Common myeloid progenitor, CD34-positive (primary cell): ENCODE data around the gene TRPM1.

Experiments
- CTCF ChIA-PET: fragments of 350-600 bp; sonication (Branson Sonifier 250); formaldehyde crosslinking; loops from one replicate; lab custom pipeline; 2021; ENCODE audit warnings: antibody characterized with exemption; lab: Charles Lee
- POLR2A ChIA-PET: fragments of 350-600 bp; sonication (Branson Sonifier 250); formaldehyde crosslinking; loops from one replicate; lab custom pipeline; 2021; ENCODE audit warnings: antibody characterized with exemption; lab: Charles Lee
- DNase-seq, 3 donors: peaks; one replicate each; pipeline versions ENCODE4 v3.0.0 to v3.0.0-alpha.2; 2013
- H3K27ac ChIP-seq, 2 experiments: 1 replicate in 1 of 2; 2 replicates in 1 of 2; pipeline ENCODE4 v1.7.0; 2013; ENCODE audit warnings: inconsistent platforms in 2 of 2, low read length in 2 of 2, mild to moderate bottlenecking in 2 of 2, low read depth in 1 of 2, moderate library complexity in 1 of 2; ENCODE audit not compliant: severe bottlenecking in 2 of 2, insufficient read depth in 1 of 2, poor library complexity in 1 of 2
- H3K27me3 ChIP-seq, 5 experiments: replicated peaks in 2 of 5; 1 replicate in 3 of 5; 2 replicates in 2 of 5; pipeline versions ENCODE4 v1.6.1 to v1.7.0; 2013; ENCODE audit warnings: low read length in 4 of 5, mild to moderate bottlenecking in 2 of 5, moderate library complexity in 2 of 5, inconsistent platforms in 1 of 5; ENCODE audit not compliant: insufficient read depth in 5 of 5, control insufficient read depth in 4 of 5
- H3K36me3 ChIP-seq, 4 experiments: 1 replicate in 2 of 4; 2 replicates in 2 of 4; pipeline versions ENCODE4 v1.6.1 to v1.7.0; 2013; ENCODE audit warnings: low read length in 3 of 4, control low read depth in 1 of 4, mild to moderate bottlenecking in 1 of 4; ENCODE audit not compliant: control insufficient read depth in 4 of 4, insufficient read depth in 4 of 4
- H3K4me1 ChIP-seq, 4 experiments: 1 replicate in 3 of 4; 2 replicates in 1 of 4; pipeline versions ENCODE4 v1.6.1 to v1.7.1; 2013; ENCODE audit warnings: low read length in 3 of 4, mild to moderate bottlenecking in 3 of 4, control low read depth in 1 of 4, inconsistent platforms in 1 of 4, moderate library complexity in 1 of 4; ENCODE audit not compliant: control insufficient read depth in 4 of 4, insufficient read depth in 4 of 4; ENCODE audit errors: control extremely low read depth in 1 of 4
- H3K4me3 ChIP-seq, 7 experiments: 1 replicate in 4 of 7; 2 replicates in 3 of 7; pipeline versions ENCODE4 v1.5.1 to v1.7.0; 2013; ENCODE audit warnings: mild to moderate bottlenecking in 7 of 7, low read length in 6 of 7, moderate library complexity in 6 of 7, inconsistent platforms in 2 of 7, low read depth in 2 of 7, control low read depth in 1 of 7; ENCODE audit not compliant: insufficient read depth in 4 of 7, control insufficient read depth in 1 of 7; ENCODE audit errors: extremely low read depth in 1 of 7
- H3K9me3 ChIP-seq, 5 experiments: 1 replicate in 4 of 5; 2 replicates in 1 of 5; pipeline versions ENCODE4 v1.6.1 to v1.7.1; 2013; ENCODE audit warnings: low read length in 4 of 5, mild to moderate bottlenecking in 2 of 5, inconsistent platforms in 1 of 5, low read depth in 1 of 5, moderate library complexity in 1 of 5; ENCODE audit not compliant: control insufficient read depth in 4 of 5, insufficient read depth in 2 of 5; ENCODE audit errors: control extremely low read depth in 1 of 5
- WGBS: methylation state at CpG from one replicate; pipeline ENCODE4 v1.1.5; 2013; ENCODE audit not compliant: insufficient coverage; 5-methylcytosine and 5-hydroxymethylcytosine counted together

TRPM1 gene

GRCh38 chr15:31024330-31024729, 77.2 kb downstream of the TRPM1 start:
- CTCF ChIA-PET = interaction anchor here (1.1 kb wide), 1 partner anchor 21 kb away, joined by 3 read pairs; no protein-coding TSS in a partner anchor
- no CpG with 5 or more reads among the region's 5 CpGs for WGBS
- H3K27ac ChIP-seq = no peak overlapping the region
- H3K27me3 ChIP-seq = peaks cover 0 to 5% (median 0%) of the 10 kb centered on the region in 5 experiments
- POLR2A ChIA-PET = interaction anchor here (0.9 kb wide), 1 partner anchor 24 kb away, joined by 3 read pairs; no protein-coding TSS in a partner anchor
- H3K4me3 ChIP-seq = no peak overlapping the region
- no peak for DNase-seq
- H3K36me3 ChIP-seq = no peaks in the 10 kb centered on the region
- no peaks in the 10 kb centered on the region for H3K9me3 ChIP-seq
- peaks cover 0 to 19% (median 4%) of the 10 kb centered on the region in 4 experiments for H3K4me1 ChIP-seq

- POLR2A ChIA-PET = interaction anchor here (0.9 kb wide), 1 partner anchor 25 kb away, joined by 3 read pairs; no protein-coding TSS in a partner anchor
- H3K27me3 ChIP-seq = peaks cover 0 to 5% (median 0%) of the 10 kb centered on the region in 5 experiments
- WGBS = 100% methylated on average over 2 of the region's 5 CpGs
- H3K36me3 ChIP-seq = no peaks in the 10 kb centered on the region
- DNase-seq = no peak
- peaks cover 0 to 19% (median 4%) of the 10 kb centered on the region in 4 experiments for H3K4me1 ChIP-seq
- no peak overlapping the region for H3K27ac ChIP-seq
- CTCF ChIA-PET = interaction anchor here (1.1 to 2.0 kb wide), 2 partner anchors 8 to 20 kb away, joined by 3 to 5 read pairs; no protein-coding TSS in a partner anchor
- H3K9me3 ChIP-seq = no peaks in the 10 kb centered on the region
- H3K4me3 ChIP-seq = no peak overlapping the region
Measured at GRCh38 chr15:31023841-31024240, 77.7 kb downstream of the TRPM1 start.

- 91% methylated on average over 4 of the region's 5 CpGs for WGBS
- no peak for DNase-seq
- H3K27ac ChIP-seq = no peak overlapping the region
- POLR2A ChIA-PET = no interaction called here
- H3K27me3 ChIP-seq = peaks cover 0 to 5% (median 0%) of the 10 kb centered on the region in 5 experiments
- CTCF ChIA-PET = no interaction called here
- no peaks in the 10 kb centered on the region for H3K36me3 ChIP-seq
- no peaks in the 10 kb centered on the region for H3K9me3 ChIP-seq
- no peak overlapping the region for H3K4me3 ChIP-seq
- H3K4me1 ChIP-seq = no peaks in the 10 kb centered on the region
Measured at GRCh38 chr15:31021067-31021665, 80.4 kb downstream of the TRPM1 start.

GRCh38 chr15:31020542-31020941, 81.0 kb downstream of the TRPM1 start:
- no peak for DNase-seq
- CTCF ChIA-PET = no interaction called here

DNA sequence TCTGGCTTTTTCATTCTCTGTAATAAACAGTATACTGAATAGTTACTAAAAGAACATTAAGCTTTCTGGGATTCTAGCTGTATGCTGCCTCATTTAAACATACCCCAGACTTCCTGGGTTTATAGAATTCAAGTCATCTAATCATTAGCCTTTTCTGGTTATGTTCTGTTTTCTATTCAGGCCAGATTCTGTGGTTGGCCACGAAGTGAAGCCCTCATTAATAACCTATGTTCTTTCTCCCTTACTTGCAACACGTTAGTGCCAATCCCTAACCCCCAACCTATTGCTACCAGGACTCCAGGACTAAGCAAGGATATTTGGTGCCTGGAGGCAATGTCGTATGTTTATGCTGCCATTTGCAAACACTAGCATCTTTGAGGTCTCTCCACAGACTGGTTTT, 81.5 kb downstream of the TRPM1 start:
- no peak for DNase-seq
- Histone ChIP-seq H3K4me3 (no peak overlapping the region), H3K4me1 (no peaks in the 10 kb centered on the region), H3K9me3 (no peaks in the 10 kb centered on the region), H3K27me3 (no peaks in the 10 kb centered on the region), H3K36me3 (no peaks in the 10 kb centered on the region), H3K27ac (no peak overlapping the region)
- POLR2A ChIA-PET = no interaction called here
- 77% methylated on average over 3 of the region's 3 CpGs for WGBS
- CTCF ChIA-PET = interaction anchor here (1.8 kb wide), 1 partner anchor 9 kb away, joined by 6 read pairs; no protein-coding TSS in a partner anchor

More at GRCh38 chr15:31020542-31020941, 81.0 kb downstream of the TRPM1 start:
- WGBS = 100% methylated on average over 2 of the region's 5 CpGs
- H3K9me3 ChIP-seq = no peaks in the 10 kb centered on the region
- H3K36me3 ChIP-seq = no peaks in the 10 kb centered on the region
- H3K27ac ChIP-seq = no peak overlapping the region
- no peak overlapping the region for H3K4me3 ChIP-seq
- H3K27me3 ChIP-seq = peaks cover 0 to 3% (median 0%) of the 10 kb centered on the region in 5 experiments
- POLR2A ChIA-PET = no interaction called here
- H3K4me1 ChIP-seq = no peaks in the 10 kb centered on the region

DNA sequence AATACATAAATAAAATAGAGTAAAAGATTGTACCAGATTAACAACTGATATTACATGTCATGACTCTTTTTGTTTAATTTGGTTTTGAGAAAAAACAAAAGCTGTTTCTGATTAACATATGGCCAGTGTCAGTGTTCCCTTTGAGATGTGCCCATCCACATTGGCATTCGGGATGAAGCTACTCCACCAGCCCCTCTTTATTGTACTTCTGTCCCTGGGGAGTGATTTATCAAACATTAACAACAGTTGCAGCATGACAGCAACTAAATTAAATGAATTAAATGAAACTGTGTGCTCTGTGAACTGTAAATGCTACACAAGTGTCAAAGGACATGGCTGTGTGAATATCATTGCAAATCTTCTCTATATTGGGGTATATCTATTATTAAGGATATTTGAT, 84.2 kb downstream of the TRPM1 start:
- H3K9me3 ChIP-seq = peaks cover 0 to 12% (median 3%) of the 10 kb centered on the region in 5 experiments
- H3K36me3 ChIP-seq = no peaks in the 10 kb centered on the region
- H3K4me1 ChIP-seq = peaks cover 0 to 4% (median 0%) of the 10 kb centered on the region in 4 experiments
- WGBS = 100% methylated on average over 1 of the region's 1 CpG
- no peak for DNase-seq
- ChIA-PET POLR2A (no interaction called here), CTCF (interaction anchor here (0.8 to 2.3 kb wide), 2 partner anchors 11 to 112 kb away, joined by 4 to 7 read pairs; no protein-coding TSS in a partner anchor)
- H3K27ac ChIP-seq = no peak overlapping the region
- H3K4me3 ChIP-seq = no peak overlapping the region
- no peaks in the 10 kb centered on the region for H3K27me3 ChIP-seq

DNA sequence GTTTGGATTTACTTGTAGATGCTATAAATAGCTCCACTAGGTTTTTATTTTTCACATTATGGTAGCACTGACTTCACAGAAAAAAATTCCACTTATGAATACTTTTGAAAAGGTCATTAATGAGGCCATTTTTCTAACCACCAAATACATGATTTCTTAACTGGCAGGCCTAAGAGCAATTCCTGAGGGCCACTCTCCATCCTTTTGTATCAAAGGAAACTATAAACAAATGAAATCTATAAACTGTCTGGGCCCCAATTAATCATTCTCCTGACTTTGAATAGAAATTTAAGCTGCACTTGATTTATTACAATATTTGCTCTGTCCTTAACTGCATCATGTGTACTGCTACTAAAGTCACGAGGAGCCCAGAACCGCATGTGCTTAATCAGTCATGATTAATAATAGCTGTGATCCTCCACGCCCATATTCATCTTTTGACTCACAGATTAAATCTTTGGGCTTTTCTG, 85.0 kb downstream of the TRPM1 start:
- DNase-seq = no peak
- no peaks in the 10 kb centered on the region for H3K27me3 ChIP-seq
- ChIA-PET POLR2A (interaction anchor here (0.8 kb wide), 1 partner anchor 10 kb away, joined by 3 read pairs; no protein-coding TSS in a partner anchor), CTCF (interaction anchor here (0.8 to 2.3 kb wide), 3 partner anchors 10 to 113 kb away, joined by 3 to 7 read pairs (median 4); no protein-coding TSS in a partner anchor)
- H3K27ac ChIP-seq = no peak overlapping the region
- 93% methylated on average over 2 of the region's 3 CpGs for WGBS
- no peaks in the 10 kb centered on the region for H3K36me3 ChIP-seq
- peaks cover 0 to 21% (median 6%) of the 10 kb centered on the region in 5 experiments for H3K9me3 ChIP-seq
- H3K4me1 ChIP-seq = peaks cover 0 to 4% (median 0%) of the 10 kb centered on the region in 4 experiments
- H3K4me3 ChIP-seq = no peak overlapping the region
